Measurements from ENCODE around the gene ALOXE3. TPM values are rescaled to one million over a fixed set of nuclear protein-coding genes. Genes with fewer than 3 reads are reported as not detected.

The ALOXE3 gene
- total and polyA plus RNA-seq, 4 donors: 0.17 to 1.8 (median 0.85) TPM

DNA sequence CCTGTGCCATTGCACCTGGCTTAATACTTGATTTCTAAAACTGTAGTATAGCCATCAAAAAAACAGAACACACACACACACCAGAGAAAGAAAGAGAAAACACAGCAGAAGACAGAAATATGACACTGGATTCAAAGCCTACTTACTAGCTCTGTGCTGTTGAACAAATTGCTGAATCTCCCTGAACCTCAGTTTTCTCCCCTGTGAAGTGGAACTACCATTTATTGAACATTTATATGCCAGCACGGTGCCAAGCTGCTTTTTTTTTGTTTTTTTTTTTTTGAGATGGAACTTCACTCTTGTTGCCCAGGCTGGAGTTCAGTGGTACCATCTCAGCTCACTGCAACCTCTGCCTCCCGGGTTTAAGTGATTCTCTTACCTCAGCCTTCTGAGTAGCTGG is 17.6 kb downstream of the ALOXE3 start:
- Histone ChIP-seq H3K4me3 (ENCODE audit: low read depth, low read length) (no peak overlapping the region), H3K27ac (ENCODE audit: low read depth, low read length) (no peak overlapping the region), H3K9me3 (ENCODE audit: control insufficient read depth, insufficient read depth, low read length) (no peaks in the 10 kb centered on the region), H3K27me3 (ENCODE audit: control insufficient read depth, insufficient read depth, low read length) (no peaks in the 10 kb centered on the region), H3K36me3 (ENCODE audit: control insufficient read depth, insufficient read depth, low read length) (no peaks in the 10 kb centered on the region), H3K4me1 (ENCODE audit: control insufficient read depth, insufficient read depth, low read length) (no peaks in the 10 kb centered on the region)
- no CpG with 5 or more reads among the region's 2 CpGs for WGBS (ENCODE audit: insufficient coverage)
- no peak for DNase-seq (ENCODE audit: low read depth in 4 of 6, low spot score in 6 of 6)

DNA sequence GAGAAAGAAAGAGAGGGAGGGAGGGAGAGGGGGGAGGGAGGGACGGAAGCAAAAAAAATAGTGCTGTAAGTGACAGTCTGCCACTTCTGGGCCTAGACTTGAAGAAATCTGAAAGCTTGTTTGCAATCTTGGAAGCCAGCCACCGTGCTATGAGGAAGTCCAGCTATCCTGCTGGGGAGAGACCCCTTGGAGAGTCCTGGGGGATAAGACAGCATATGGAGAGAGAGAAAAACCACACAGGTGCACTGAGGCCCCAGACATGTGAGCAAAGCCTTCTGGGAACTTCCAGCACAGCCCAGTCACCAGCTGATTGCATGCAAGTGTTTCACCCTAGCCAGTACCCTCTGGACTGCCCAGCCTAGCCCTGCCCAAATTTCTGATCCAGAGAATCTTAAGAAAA is 18.2 kb downstream of the ALOXE3 start:
- Histone ChIP-seq H3K27me3 (ENCODE audit: control insufficient read depth, insufficient read depth, low read length) (no peaks in the 10 kb centered on the region), H3K36me3 (ENCODE audit: control insufficient read depth, insufficient read depth, low read length) (no peaks in the 10 kb centered on the region), H3K27ac (ENCODE audit: low read depth, low read length) (no peak overlapping the region), H3K4me1 (ENCODE audit: control insufficient read depth, insufficient read depth, low read length) (no peaks in the 10 kb centered on the region), H3K4me3 (ENCODE audit: low read depth, low read length) (no peak overlapping the region), H3K9me3 (ENCODE audit: control insufficient read depth, insufficient read depth, low read length) (no peaks in the 10 kb centered on the region)
- WGBS (ENCODE audit: insufficient coverage): 38% methylated on average over 2 of the region's 2 CpGs
- no peak for DNase-seq (ENCODE audit: low read depth in 4 of 6, low spot score in 6 of 6)

DNA sequence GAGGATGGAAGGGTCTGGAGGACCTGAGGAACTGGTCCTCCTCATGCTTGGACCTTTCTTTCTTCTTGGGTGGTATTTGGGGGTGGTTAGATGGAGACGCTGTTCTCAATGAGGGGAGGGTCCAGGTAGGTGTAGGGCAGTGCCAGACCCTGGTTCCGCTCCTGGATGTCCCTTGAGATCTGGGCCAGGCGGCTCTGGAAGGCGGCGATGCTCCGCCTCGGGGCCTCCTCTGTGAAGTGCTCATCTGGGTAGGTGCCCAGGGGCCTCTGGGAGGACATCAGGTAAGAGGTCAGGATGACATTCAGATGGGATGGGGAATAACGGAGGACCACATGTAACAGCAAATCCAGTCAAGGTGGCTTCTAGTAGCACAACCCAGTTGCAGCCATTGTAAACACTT is 21.8 kb downstream of the ALOXE3 start:
- Histone ChIP-seq H3K27ac (ENCODE audit: low read depth, low read length) (no peak overlapping the region), H3K4me3 (ENCODE audit: low read depth, low read length) (no peak overlapping the region), H3K27me3 (ENCODE audit: control insufficient read depth, insufficient read depth, low read length) (no peaks in the 10 kb centered on the region), H3K4me1 (ENCODE audit: control insufficient read depth, insufficient read depth, low read length) (no peaks in the 10 kb centered on the region), H3K9me3 (ENCODE audit: control insufficient read depth, insufficient read depth, low read length) (no peaks in the 10 kb centered on the region), H3K36me3 (ENCODE audit: control insufficient read depth, insufficient read depth, low read length) (no peaks in the 10 kb centered on the region)
- DNase-seq (ENCODE audit: low read depth in 4 of 6, low spot score in 6 of 6): no peak
- 90% methylated on average over 8 of the region's 8 CpGs for WGBS (ENCODE audit: insufficient coverage)

DNA sequence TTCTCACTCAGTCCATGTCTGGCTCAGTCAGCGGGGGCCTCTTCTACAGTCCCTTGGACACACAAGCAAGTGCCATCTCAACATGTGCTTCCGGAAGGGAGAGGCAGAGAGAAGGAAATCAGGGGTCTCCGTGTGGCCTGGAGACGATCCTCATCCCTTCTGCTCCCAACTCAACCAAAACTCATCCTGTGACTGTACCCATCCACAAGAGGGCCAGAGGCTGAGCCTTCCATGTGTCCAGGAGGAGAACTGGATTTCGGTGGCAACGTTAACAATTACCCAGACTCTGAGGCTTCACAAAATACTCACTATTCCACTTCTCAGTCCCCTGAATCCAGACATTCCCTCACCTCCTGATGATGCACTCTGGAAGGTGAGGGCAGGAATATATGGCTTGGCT is 23.0 kb downstream of the ALOXE3 start:
- H3K27me3 ChIP-seq (ENCODE audit: control insufficient read depth, insufficient read depth, low read length): peaks cover 8% of the 10 kb centered on the region
- H3K9me3 ChIP-seq (ENCODE audit: control insufficient read depth, insufficient read depth, low read length): no peaks in the 10 kb centered on the region
- WGBS (ENCODE audit: insufficient coverage): no CpG with 5 or more reads among the region's 6 CpGs
- no peaks in the 10 kb centered on the region for H3K4me1 ChIP-seq (ENCODE audit: control insufficient read depth, insufficient read depth, low read length)
- H3K4me3 ChIP-seq (ENCODE audit: low read depth, low read length): no peak overlapping the region
- no peaks in the 10 kb centered on the region for H3K36me3 ChIP-seq (ENCODE audit: control insufficient read depth, insufficient read depth, low read length)
- H3K27ac ChIP-seq (ENCODE audit: low read depth, low read length): no peak overlapping the region
- no peak for DNase-seq (ENCODE audit: low read depth in 4 of 6, low spot score in 6 of 6)

DNA sequence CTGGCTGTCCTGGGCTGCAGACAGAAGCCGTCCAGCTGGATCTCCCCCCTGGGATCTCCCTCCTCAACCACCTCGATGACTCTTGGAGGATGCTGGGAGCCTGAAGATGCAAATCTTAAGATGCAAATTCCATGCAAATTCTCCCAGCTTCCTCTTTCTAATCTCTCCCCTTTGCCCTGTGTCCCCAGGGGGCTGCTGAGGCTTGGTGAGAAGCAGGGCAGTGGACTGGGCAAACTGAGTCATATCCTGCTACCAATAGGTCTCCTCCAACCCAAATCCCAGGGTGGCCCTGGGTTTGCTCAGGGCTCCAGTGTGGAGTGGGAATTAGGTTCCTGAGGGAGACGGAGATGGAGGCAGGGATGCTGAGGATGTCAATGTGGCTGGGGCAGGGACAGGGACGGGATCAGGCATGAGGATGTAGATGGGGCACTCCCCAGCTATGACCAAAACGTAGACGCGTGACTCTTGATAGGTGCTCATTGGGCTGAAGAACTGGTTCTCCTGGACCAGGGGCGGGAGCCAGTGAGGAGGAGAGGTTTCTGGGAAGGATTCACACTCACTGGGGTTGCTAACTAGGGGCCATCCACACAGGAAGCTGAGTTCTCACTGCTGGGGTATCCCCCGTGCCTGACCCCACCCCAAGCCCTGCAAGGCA is 27.2 kb downstream of the ALOXE3 start:
- no peak overlapping the region for H3K27ac ChIP-seq (ENCODE audit: low read depth, low read length)
- 64% methylated on average over 8 of the region's 9 CpGs for WGBS (ENCODE audit: insufficient coverage)
- H3K36me3 ChIP-seq (ENCODE audit: control insufficient read depth, insufficient read depth, low read length): no peaks in the 10 kb centered on the region
- H3K9me3 ChIP-seq (ENCODE audit: control insufficient read depth, insufficient read depth, low read length): no peaks in the 10 kb centered on the region
- DNase-seq (ENCODE audit: low read depth in 4 of 6, low spot score in 6 of 6): no peak
- H3K4me1 ChIP-seq (ENCODE audit: control insufficient read depth, insufficient read depth, low read length): no peaks in the 10 kb centered on the region
- H3K27me3 ChIP-seq (ENCODE audit: control insufficient read depth, insufficient read depth, low read length): peaks cover 21% of the 10 kb centered on the region
- H3K4me3 ChIP-seq (ENCODE audit: low read depth, low read length): no peak overlapping the region

DNA sequence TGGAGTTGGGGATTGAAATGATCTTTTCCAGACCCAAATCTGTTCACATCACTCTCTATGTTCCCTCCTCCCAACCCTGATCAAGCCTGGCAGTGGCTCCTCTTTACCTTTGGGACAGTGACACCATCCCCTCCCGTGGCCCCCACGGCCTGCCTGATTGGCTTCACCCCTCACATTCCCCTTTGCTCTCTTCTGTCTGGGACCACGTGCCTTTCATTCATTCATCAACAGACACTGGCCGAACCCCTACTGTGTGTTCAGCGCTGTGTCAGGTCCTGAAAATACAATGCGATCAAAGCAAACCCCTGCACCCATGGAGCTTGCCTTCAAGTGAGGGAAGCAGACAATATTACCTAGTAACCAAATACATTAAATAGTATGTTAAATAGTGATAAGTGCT is 28.6 kb downstream of the ALOXE3 start:
- no peaks in the 10 kb centered on the region for H3K4me1 ChIP-seq (ENCODE audit: control insufficient read depth, insufficient read depth, low read length)
- no peak for DNase-seq (ENCODE audit: low read depth in 4 of 6, low spot score in 6 of 6)
- H3K27me3 ChIP-seq (ENCODE audit: control insufficient read depth, insufficient read depth, low read length): peaks cover 21% of the 10 kb centered on the region
- H3K27ac ChIP-seq (ENCODE audit: low read depth, low read length): no peak overlapping the region
- H3K4me3 ChIP-seq (ENCODE audit: low read depth, low read length): no peak overlapping the region
- no peaks in the 10 kb centered on the region for H3K36me3 ChIP-seq (ENCODE audit: control insufficient read depth, insufficient read depth, low read length)
- 34% methylated on average over 4 of the region's 6 CpGs for WGBS (ENCODE audit: insufficient coverage)
- no peaks in the 10 kb centered on the region for H3K9me3 ChIP-seq (ENCODE audit: control insufficient read depth, insufficient read depth, low read length)

DNA sequence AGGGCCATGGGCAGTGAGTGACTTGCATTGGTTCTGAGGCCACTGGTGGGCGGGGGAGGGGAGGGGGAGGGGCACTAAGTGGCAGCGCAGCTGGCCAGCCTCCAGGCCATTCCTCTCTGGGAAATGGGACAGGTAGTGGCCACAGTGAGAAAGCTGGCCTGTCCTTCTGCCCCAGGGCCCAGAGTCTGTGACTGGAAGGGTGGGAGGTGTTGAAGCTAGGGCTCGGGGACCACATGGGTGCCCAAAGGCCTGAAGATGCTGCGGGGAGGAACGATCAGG is 30.4 kb downstream of the ALOXE3 start:
- H3K27ac ChIP-seq (ENCODE audit: low read depth, low read length): no peak overlapping the region
- no peaks in the 10 kb centered on the region for H3K9me3 ChIP-seq (ENCODE audit: control insufficient read depth, insufficient read depth, low read length)
- H3K4me1 ChIP-seq (ENCODE audit: control insufficient read depth, insufficient read depth, low read length): no peaks in the 10 kb centered on the region
- no peak overlapping the region for H3K4me3 ChIP-seq (ENCODE audit: low read depth, low read length)
- DNase-seq (ENCODE audit: low read depth in 4 of 6, low spot score in 6 of 6): no peak
- 57% methylated on average over 5 of the region's 5 CpGs for WGBS (ENCODE audit: insufficient coverage)
- H3K27me3 ChIP-seq (ENCODE audit: control insufficient read depth, insufficient read depth, low read length): peaks cover 23% of the 10 kb centered on the region
- H3K36me3 ChIP-seq (ENCODE audit: control insufficient read depth, insufficient read depth, low read length): no peaks in the 10 kb centered on the region

DNA sequence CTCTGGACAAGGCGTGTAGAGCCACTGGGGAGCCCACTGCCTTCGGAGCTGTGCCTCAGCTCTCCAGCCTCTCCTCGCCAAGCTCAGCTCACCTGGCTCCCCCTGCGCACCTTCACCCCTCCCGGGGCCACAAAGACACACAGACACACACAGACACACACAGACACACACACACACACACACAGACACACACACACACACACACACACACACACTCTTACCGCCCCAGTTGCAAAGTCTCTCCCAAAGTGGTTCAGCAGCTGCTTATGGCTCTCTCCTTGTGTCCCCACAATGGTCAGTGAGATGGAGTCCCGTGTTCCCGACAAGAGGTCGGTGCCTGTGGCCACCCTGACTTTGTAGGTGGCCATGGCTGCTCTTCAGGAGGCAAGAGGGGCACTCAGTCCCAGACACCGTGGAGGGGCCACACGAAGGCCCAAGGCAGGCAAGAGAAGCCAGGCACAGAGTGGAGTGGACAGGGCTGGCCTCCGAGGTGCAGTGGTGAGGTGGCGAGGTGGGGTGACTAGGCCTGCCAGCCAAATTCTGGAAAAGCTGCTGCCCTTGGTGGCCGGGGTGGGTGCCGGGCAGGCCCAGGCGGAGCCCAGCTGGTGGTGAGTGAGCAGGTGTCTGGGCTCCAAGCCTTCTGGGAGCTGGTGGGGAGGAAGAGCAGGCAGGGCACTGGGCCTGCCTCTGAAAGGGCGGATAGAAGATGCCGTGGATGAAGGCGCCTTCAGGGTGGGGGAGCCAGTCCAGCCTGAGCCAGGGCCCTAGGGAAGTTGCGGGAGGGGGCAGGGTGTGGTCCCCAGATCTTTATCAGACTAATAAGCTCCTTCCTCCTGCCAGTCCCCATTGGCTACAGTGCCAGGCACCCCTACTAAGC is 31.0 kb downstream of the ALOXE3 start, which contains the start of gene ALOX12B:
TSS of gene ALOX12B (minus strand) at position 642 of the 877 bp plus-strand sequence. CDS start at position 368, 274 bp downstream.
- WGBS (ENCODE audit: insufficient coverage): 84% methylated on average over 13 of the region's 20 CpGs
- Histone ChIP-seq H3K36me3 (ENCODE audit: control insufficient read depth, insufficient read depth, low read length) (no peaks in the 10 kb centered on the region), H3K27me3 (ENCODE audit: control insufficient read depth, insufficient read depth, low read length) (peaks cover 23% of the 10 kb centered on the region), H3K9me3 (ENCODE audit: control insufficient read depth, insufficient read depth, low read length) (no peaks in the 10 kb centered on the region), H3K4me1 (ENCODE audit: control insufficient read depth, insufficient read depth, low read length) (no peaks in the 10 kb centered on the region), H3K4me3 (ENCODE audit: low read depth, low read length) (no peak within 1 kb of the TSS), H3K27ac (ENCODE audit: low read depth, low read length) (no peak within 1 kb of the TSS)
- no peak for DNase-seq (ENCODE audit: low read depth in 4 of 6, low spot score in 6 of 6)

DNA sequence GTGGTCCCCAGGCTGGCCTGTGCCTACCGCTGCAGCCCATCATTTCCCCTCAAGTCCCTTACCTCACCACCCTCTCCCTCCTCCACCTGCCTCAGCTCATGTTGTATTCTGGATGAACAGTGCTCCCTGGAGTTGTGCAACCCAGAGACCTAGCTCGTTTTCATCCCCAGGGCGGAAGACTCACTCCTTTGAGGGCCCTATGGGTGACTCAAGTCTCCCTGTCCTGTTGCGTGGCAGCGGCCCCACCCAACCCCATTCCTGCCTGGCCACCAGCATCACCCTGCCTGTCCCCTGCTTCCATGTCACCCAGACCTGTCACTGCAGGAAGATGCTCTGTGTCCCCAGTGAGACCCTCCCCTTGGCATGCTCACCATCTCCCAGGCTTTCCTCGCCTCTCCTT is 34.1 kb downstream of the ALOXE3 start:
- peaks cover 19% of the 10 kb centered on the region for H3K4me1 ChIP-seq (ENCODE audit: control insufficient read depth, insufficient read depth, low read length)
- H3K9me3 ChIP-seq (ENCODE audit: control insufficient read depth, insufficient read depth, low read length): no peaks in the 10 kb centered on the region
- no peaks in the 10 kb centered on the region for H3K36me3 ChIP-seq (ENCODE audit: control insufficient read depth, insufficient read depth, low read length)
- H3K4me3 ChIP-seq (ENCODE audit: low read depth, low read length): no peak overlapping the region
- no peak overlapping the region for H3K27ac ChIP-seq (ENCODE audit: low read depth, low read length)
- H3K27me3 ChIP-seq (ENCODE audit: control insufficient read depth, insufficient read depth, low read length): peaks cover 24% of the 10 kb centered on the region
- DNase-seq (ENCODE audit: low read depth in 4 of 6, low spot score in 6 of 6): no peak
- 90% methylated on average over 5 of the region's 6 CpGs for WGBS (ENCODE audit: insufficient coverage)

DNA sequence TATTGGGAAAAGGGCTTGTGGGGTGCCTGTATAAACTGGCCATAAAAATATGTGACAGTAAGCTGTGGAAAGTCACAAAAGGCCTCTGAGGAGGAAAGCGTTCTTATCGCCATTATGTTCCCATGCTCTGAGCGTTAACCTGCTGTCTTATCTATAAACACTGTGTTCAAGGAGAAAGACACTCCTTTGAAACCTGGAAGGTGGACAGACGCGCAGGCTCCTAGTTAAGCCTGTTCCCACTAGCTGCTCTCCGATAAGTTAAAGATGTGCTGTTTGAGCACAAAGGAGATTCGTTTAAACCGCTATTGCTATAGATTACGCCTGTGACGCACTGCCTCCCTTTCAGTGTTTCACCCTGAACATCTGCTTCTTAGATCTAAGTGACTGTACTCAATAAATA is 36.0 kb downstream of the ALOXE3 start:
- no peak overlapping the region for H3K27ac ChIP-seq (ENCODE audit: low read depth, low read length)
- peaks cover 22% of the 10 kb centered on the region for H3K4me1 ChIP-seq (ENCODE audit: control insufficient read depth, insufficient read depth, low read length)
- no peak overlapping the region for H3K4me3 ChIP-seq (ENCODE audit: low read depth, low read length)
- 80% methylated on average over 3 of the region's 10 CpGs for WGBS (ENCODE audit: insufficient coverage)
- H3K27me3 ChIP-seq (ENCODE audit: control insufficient read depth, insufficient read depth, low read length): peaks cover 26% of the 10 kb centered on the region
- no peaks in the 10 kb centered on the region for H3K36me3 ChIP-seq (ENCODE audit: control insufficient read depth, insufficient read depth, low read length)
- no peak for DNase-seq (ENCODE audit: low read depth in 4 of 6, low spot score in 6 of 6)
- H3K9me3 ChIP-seq (ENCODE audit: control insufficient read depth, insufficient read depth, low read length): no peaks in the 10 kb centered on the region
